CD4-positive, alpha-beta T cell (primary cell): ENCODE measurements around the gene HES3. TPM values are rescaled to one million over a fixed set of nuclear protein-coding genes. Genes with fewer than 3 reads are reported as not detected.

Experiments
- ATAC-seq: fragments of 200-7000 bp; cut with Tn5 transposase; one replicate; pipeline ENCODE4 v1.10.0; 2022; ENCODE audit warnings: mild to moderate bottlenecking; ENCODE audit not compliant: poor library complexity
- CTCF ChIA-PET: fragments of 350-600 bp; sonication (Branson Sonifier 250); formaldehyde crosslinking; loops from one replicate; lab custom pipeline; 2021; ENCODE audit warnings: antibody characterized with exemption, inconsistent platforms; lab: Charles Lee
- POLR2A ChIA-PET: fragments of 350-600 bp; sonication (Branson Sonifier 250); formaldehyde crosslinking; loops from one replicate; lab custom pipeline; 2021; ENCODE audit warnings: antibody characterized with exemption, inconsistent platforms; lab: Charles Lee
- DNase-seq, 14 experiments: peaks; one replicate each; pipeline ENCODE4 v3.0.0-alpha.2; 2013 to 2020; ENCODE audit warnings: mixed read lengths in 2 of 14
- H3K27ac ChIP-seq, 2 donors: one replicate each; pipeline versions ENCODE4 v1.5.1 to v1.7.0; 2013; ENCODE audit warnings: low read length in 2 of 2, low read depth in 1 of 2, mild to moderate bottlenecking in 1 of 2
- H3K27me3 ChIP-seq, 2 experiments: 1 replicate in 1 of 2; 2 replicates in 1 of 2; pipeline versions ENCODE4 v1.6.1 to v1.7.0; 2013; ENCODE audit warnings: low read length in 2 of 2, control low read depth in 1 of 2, mild to moderate bottlenecking in 1 of 2, moderate library complexity in 1 of 2; ENCODE audit not compliant: insufficient read depth in 2 of 2, control insufficient read depth in 1 of 2
- H3K36me3 ChIP-seq: one replicate; pipeline ENCODE4 v1.6.1; 2013; ENCODE audit warnings: low read length, control low read depth; ENCODE audit not compliant: insufficient read depth
- H3K4me1 ChIP-seq: one replicate; pipeline ENCODE4 v1.6.1; 2013; ENCODE audit warnings: low read length, control low read depth; ENCODE audit not compliant: insufficient read depth
- H3K4me3 ChIP-seq: one replicate; pipeline ENCODE4 v1.5.1; 2013; ENCODE audit warnings: mild to moderate bottlenecking, low read length, moderate library complexity
- H3K9me3 ChIP-seq, 2 experiments: 1 replicate in 1 of 2; 2 replicates in 1 of 2; pipeline versions ENCODE4 v1.6.1 to v1.7.0; 2013; ENCODE audit warnings: low read length in 2 of 2, mild to moderate bottlenecking in 2 of 2, control low read depth in 1 of 2, moderate library complexity in 1 of 2; ENCODE audit not compliant: control insufficient read depth in 1 of 2, insufficient read depth in 1 of 2
- H3K27ac Mint-ChIP-seq: one replicate; pipeline ENCODE4 v1.8.0; 2020; ENCODE audit warnings: mixed read lengths
- H3K27me3 Mint-ChIP-seq: one replicate; pipeline ENCODE4 v1.8.0; 2021; ENCODE audit warnings: mixed read lengths
- H3K36me3 Mint-ChIP-seq: one replicate; pipeline ENCODE4 v1.8.0; 2021; ENCODE audit warnings: low read depth, mixed read lengths
- H3K4me1 Mint-ChIP-seq: one replicate; pipeline ENCODE4 v1.8.0; 2021; ENCODE audit warnings: low read depth, mixed read lengths
- H3K4me3 Mint-ChIP-seq: one replicate; pipeline ENCODE4 v1.8.0; 2020; ENCODE audit warnings: mild to moderate bottlenecking, mixed read lengths
- H3K9me3 Mint-ChIP-seq: one replicate; pipeline ENCODE4 v1.8.0; 2020; ENCODE audit warnings: mixed read lengths
- intact Hi-C, 2 experiments: fragments of 100-400 bp; cut with DNase I in 1 of 2; cut with micrococcal nuclease in 1 of 2; formaldehyde crosslinking; loops; one replicate each; pipeline versions ENCODE4 v1.15.1 to v1.9.0; 2023 to 2025; cut with DNase I, micrococcal nuclease
- total RNA-seq, 174 experiments: library from RNA in 2 of 174; stranded (reverse) in 2 of 174; gene quantifications; one replicate each; pipeline ENCODE4 v1.2.3 and lab custom pipeline; 2021 to 2026
- TF ChIP-seq, protein P1 (sequence below): fragments of 200-600 bp; IDR thresholded peaks from one replicate; pipeline ENCODE4 v1.8.0; 2022; ENCODE audit warnings: antibody characterized with exemption, mild to moderate bottlenecking

HES3 gene
- total RNA-seq, 2 experiments from 2014 or later, result not detected

DNA sequence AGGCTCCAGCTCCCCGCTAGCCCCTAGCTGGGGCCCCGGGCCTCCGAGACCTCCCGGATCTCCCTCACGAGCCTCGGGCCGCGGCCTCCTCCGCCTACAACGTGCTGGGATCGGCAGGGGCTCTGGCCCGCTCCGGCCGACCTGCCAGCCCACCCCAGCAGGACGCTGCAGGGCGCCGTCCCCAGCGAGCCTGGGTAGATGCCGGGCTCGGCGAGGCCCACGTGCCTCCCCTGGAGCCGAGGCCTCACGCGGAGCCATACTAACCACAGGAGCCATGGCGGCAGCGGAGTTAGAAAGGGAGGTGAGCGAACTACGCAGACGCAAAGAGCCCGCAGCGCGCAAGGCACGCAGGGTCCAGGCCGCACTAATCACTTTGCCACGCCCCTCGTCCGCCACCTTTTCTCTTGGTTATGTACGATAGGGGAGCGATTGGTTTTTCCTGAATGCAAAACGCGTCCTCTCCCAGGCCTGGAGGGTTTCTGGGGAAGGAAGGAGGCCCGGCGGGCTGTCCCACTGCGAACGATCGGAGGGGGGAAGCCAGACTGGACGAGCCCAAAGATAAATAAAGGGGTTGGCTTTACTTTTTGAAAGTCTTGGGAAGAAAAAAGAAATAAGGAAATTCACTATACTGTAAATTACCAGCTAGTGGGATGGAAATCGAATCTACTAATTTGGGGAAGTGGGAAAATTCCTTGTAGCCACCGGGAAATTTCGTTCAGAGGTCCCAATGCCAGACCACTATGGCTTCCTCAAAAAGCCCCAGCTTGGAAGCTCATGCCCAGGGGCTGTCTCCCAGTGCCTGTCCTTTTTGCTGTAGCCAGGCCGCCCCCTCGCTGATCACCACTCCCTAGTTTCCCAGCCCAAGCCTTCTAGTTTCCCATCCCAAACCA, 44.4 kb upstream of the HES3 start, which contains the start of gene RPL22:
Gene RPL22 (minus strand): TSS at position 298 of the 890 bp plus-strand sequence. CDS start 22 bp downstream, at position 276.
- no peaks in the 10 kb centered on the region for H3K27me3 ChIP-seq

DNA sequence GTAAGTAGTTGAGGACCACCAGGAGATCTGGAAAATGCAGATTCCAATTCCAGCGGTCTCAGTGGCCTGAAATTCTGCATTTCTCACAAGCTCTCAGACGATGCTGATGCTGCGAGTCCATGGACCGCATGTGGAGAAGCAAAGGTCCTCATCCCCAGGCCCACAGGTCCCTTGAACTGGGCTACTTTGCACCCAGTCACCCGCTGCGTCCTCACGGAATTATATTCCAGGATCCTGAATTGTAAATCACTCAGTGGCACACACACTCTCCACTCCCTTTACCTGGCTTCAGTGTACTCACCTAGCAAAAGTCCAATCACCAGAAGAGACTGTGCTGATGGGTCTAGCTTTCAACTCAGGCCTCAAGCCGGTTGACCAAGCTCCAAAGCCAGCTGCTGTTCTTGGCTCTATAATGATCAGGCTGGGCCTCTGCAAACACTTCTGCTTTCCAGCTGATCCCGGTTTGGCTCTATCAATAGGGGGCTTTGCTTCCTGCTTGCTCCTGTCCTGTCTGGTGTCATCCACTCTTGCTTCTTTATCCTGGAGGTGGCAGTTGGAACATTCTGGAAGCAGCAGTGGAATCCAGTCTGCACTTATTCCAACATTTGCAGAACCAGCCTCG, 43.7 kb upstream of the HES3 start:
- H3K4me1 Mint-ChIP-seq, result peaks cover 54% of the 10 kb centered on the region
- no peaks in the 10 kb centered on the region for H3K27me3 Mint-ChIP-seq
- ATAC-seq (no peak), DNase-seq (no peak)
- H3K4me1 ChIP-seq, result peaks cover 39% of the 10 kb centered on the region
- peak overlapping the region; percentile 97 for H3K4me3 ChIP-seq
- peaks cover 17% of the 10 kb centered on the region for H3K36me3 ChIP-seq
- TF ChIP-seq, protein P1, sequence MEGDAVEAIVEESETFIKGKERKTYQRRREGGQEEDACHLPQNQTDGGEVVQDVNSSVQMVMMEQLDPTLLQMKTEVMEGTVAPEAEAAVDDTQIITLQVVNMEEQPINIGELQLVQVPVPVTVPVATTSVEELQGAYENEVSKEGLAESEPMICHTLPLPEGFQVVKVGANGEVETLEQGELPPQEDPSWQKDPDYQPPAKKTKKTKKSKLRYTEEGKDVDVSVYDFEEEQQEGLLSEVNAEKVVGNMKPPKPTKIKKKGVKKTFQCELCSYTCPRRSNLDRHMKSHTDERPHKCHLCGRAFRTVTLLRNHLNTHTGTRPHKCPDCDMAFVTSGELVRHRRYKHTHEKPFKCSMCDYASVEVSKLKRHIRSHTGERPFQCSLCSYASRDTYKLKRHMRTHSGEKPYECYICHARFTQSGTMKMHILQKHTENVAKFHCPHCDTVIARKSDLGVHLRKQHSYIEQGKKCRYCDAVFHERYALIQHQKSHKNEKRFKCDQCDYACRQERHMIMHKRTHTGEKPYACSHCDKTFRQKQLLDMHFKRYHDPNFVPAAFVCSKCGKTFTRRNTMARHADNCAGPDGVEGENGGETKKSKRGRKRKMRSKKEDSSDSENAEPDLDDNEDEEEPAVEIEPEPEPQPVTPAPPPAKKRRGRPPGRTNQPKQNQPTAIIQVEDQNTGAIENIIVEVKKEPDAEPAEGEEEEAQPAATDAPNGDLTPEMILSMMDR, result no peak
- no peaks in the 10 kb centered on the region for H3K9me3 Mint-ChIP-seq
- POLR2A ChIA-PET, result interaction anchor here (0.6 to 2.0 kb wide), 7 partner anchors 35 to 381 kb away, joined by 3 to 8 read pairs (median 3); partner anchors contain the start of genes ACOT7, ICMT and NPHP4
- peak overlapping the region; percentile 91 for H3K4me3 Mint-ChIP-seq
- CTCF ChIA-PET, result interaction anchor here (3.0 kb wide), 1 partner anchor 46 kb away, joined by 8 read pairs; no protein-coding TSS in a partner anchor
- no peaks in the 10 kb centered on the region for H3K9me3 ChIP-seq
- H3K27ac ChIP-seq, result peak overlapping the region; percentile 63 to 69
- peaks cover 0 to 6% of the 10 kb centered on the region in 2 experiments for H3K27me3 ChIP-seq
- intact Hi-C loops, result loop anchor here in 1 of 2 experiments (1.0 to 10.0 kb wide), 3 partner anchors 36 to 505 kb away; partner anchors contain the start of gene DNAJC11
- H3K27ac Mint-ChIP-seq, result peak overlapping the region; percentile 84
- peaks cover 35% of the 10 kb centered on the region for H3K36me3 Mint-ChIP-seq

More for the DNA sequence above, 44.4 kb upstream of the HES3 start, which contains the start of gene RPL22:
- CTCF ChIA-PET, result interaction anchor here (1.3 to 3.0 kb wide), 3 partner anchors 9 to 47 kb away, joined by 4 to 8 read pairs (median 5); no protein-coding TSS in a partner anchor
- Histone ChIP-seq H3K4me3 (peak within 1 kb of the TSS; percentile 97), H3K4me1 (peaks cover 35% of the 10 kb centered on the region), H3K27ac (peak within 1 kb of the TSS; percentile 63 to 69), H3K36me3 (peaks cover 22% of the 10 kb centered on the region), H3K9me3 (no peaks in the 10 kb centered on the region)
- TF ChIP-seq, protein P1, result no peak
- DNase-seq (peak; percentile 93 to 99 (median 96)), ATAC-seq (peak; percentile 96)
- POLR2A ChIA-PET, result interaction anchor here (0.6 to 2.0 kb wide), 12 partner anchors 9 to 403 kb away, joined by 3 to 8 read pairs (median 3); partner anchors contain the start of genes ACOT7, ICMT, KLHL21 and NPHP4
- intact Hi-C loops, result loop anchor here (1.0 to 10.0 kb wide), 6 partner anchors 36 to 588 kb away; partner anchors contain the start of genes NPHP4 (in 2 of the 2), CAMTA1 (in 1 of the 2), DNAJC11 (in 1 of the 2) and ICMT (in 1 of the 2)
- Mint-ChIP-seq H3K36me3 (peaks cover 38% of the 10 kb centered on the region), H3K4me1 (peaks cover 47% of the 10 kb centered on the region), H3K27ac (peak within 1 kb of the TSS; percentile 84), H3K4me3 (peak within 1 kb of the TSS; percentile 91), H3K27me3 (no peaks in the 10 kb centered on the region), H3K9me3 (no peaks in the 10 kb centered on the region)

DNA sequence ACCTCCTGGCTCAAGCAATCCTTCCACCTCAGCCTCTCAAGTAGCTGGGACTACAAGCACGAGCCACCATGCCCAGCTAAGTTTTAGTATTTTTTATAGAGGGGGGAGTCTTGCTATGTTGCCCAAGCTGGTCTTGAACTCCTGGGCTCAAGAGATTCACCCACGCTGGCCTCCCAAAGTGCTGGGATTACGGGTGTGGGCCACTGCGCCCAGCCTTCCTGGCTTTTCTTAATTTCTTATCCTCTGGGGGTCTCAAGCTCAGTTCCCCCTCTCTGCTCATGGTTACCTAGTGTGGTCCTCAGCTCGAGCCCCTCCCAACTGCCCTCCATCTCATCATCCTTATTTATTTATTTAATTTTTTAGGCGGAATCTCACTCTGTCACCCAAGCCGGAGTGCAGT, 41.7 kb upstream of the HES3 start:
- Histone ChIP-seq H3K27me3 (peaks cover 4 to 25% of the 10 kb centered on the region in 2 experiments), H3K4me3 (no peak overlapping the region), H3K9me3 (no peaks in the 10 kb centered on the region), H3K4me1 (peaks cover 52% of the 10 kb centered on the region), H3K27ac (no peak overlapping the region), H3K36me3 (peaks cover 1% of the 10 kb centered on the region)
- Mint-ChIP-seq H3K36me3 (peaks cover 21% of the 10 kb centered on the region), H3K4me1 (peaks cover 48% of the 10 kb centered on the region), H3K4me3 (peak overlapping the region; percentile 34), H3K27me3 (peaks cover 6% of the 10 kb centered on the region), H3K9me3 (no peaks in the 10 kb centered on the region), H3K27ac (no peak overlapping the region)
- TF ChIP-seq, protein P1, result no peak
- intact Hi-C loops, result loop anchor here in 1 of 2 experiments (10.0 kb wide), 2 partner anchors 177 to 503 kb away; partner anchors contain the start of gene DNAJC11
- DNase-seq (no peak), ATAC-seq (no peak)
- ChIA-PET POLR2A (no interaction called here), CTCF (interaction anchor here (0.6 kb wide), 1 partner anchor 13 kb away, joined by 5 read pairs; no protein-coding TSS in a partner anchor)
